22Rv1 (cell line): ENCODE results near the gene ARL15.

Experiments
- H3K27ac ChIP-seq: fragments of 450-650 bp; 2 replicates; pipeline ENCODE4 v1.5.1; 2017
- ZFX ChIP-seq: fragments of 450-650 bp; IDR thresholded peaks from 2 replicates; pipeline ENCODE4 v1.6.1; 2017; ENCODE audit warnings: antibody characterized with exemption, borderline replicate concordance
- TF ChIP-seq, protein P1 (sequence below): fragments of 450-650 bp; IDR thresholded peaks from 2 replicates; pipeline ENCODE4 v1.5.1; 2017; ENCODE audit warnings: mild to moderate bottlenecking

The ARL15 gene

DNA sequence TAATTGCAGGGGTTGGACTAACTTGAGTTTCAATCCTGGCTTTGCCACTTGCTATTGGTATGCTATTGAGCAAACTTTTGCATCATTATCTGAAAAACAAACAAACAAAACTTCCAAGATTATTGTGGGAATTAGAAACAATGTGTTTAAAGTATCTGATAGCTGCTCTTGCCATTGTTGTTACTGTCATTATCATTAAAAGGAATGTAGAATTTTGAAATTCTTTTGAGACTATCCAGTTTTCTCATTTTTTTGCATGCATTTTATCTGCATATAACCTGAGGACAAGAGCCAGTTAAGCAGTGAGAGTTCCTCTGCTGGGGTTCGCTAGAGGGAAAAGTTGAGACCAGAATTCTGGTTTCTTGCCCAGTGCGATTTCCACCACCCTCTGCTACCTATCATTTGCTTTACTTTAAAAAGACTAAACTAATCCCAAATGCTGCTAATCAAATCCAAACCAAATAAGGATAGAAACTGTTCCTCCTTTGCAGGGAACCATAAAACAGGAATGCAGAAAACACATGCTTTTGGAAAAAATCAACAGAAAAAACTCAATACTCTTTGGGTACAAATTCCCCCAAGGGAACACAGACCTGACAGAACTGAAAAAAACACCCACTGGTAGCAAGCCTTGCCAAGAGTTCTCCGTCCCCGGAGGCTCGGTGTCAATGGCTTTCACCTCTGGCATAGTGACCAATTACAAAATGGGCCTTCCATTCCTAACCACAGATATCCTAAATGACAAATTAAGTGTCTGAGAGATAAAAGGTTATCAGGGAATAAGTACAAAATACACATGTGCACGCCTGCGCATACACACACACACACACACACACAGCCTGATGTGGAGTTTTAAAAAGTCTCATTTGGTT, 373.7 kb downstream of the ARL15 start:
- no peak overlapping the region for H3K27ac ChIP-seq
- no peak for TF ChIP-seq ZFX
- TF ChIP-seq, protein P1, sequence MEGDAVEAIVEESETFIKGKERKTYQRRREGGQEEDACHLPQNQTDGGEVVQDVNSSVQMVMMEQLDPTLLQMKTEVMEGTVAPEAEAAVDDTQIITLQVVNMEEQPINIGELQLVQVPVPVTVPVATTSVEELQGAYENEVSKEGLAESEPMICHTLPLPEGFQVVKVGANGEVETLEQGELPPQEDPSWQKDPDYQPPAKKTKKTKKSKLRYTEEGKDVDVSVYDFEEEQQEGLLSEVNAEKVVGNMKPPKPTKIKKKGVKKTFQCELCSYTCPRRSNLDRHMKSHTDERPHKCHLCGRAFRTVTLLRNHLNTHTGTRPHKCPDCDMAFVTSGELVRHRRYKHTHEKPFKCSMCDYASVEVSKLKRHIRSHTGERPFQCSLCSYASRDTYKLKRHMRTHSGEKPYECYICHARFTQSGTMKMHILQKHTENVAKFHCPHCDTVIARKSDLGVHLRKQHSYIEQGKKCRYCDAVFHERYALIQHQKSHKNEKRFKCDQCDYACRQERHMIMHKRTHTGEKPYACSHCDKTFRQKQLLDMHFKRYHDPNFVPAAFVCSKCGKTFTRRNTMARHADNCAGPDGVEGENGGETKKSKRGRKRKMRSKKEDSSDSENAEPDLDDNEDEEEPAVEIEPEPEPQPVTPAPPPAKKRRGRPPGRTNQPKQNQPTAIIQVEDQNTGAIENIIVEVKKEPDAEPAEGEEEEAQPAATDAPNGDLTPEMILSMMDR = no peak

DNA sequence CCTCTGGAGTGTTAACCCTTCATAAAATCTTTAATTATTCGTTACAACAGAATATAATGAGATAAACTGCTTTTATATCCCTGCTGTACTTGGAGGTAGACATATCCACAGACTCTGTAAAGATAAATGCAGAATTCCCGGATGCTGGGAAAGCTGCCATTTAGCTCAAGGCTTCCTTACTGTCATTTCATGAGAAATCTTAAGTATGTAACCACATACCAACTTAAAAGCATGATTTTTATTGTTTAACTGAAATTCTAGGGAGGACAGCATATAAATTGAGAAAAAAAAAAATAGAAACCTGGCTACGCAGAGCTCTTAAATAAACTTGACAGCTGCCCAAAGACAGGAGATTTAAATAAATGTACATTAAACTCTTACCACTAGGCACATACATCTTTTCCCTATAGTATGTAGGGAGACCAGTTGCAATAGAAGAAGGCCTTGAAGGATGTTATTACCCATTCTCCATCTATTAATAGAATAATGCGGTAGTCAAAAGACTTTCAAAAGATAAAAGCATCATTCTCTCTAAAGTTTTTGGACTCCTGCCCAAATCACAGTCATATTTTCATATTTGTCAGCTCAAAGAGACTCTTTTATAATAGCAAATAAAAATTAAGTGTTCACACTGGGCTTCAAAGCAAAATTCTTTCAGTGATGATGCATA, 376.1 kb downstream of the ARL15 start:
- H3K27ac ChIP-seq = no peak overlapping the region
- TF ChIP-seq, protein P1 = no peak
- no peak for TF ChIP-seq ZFX

DNA sequence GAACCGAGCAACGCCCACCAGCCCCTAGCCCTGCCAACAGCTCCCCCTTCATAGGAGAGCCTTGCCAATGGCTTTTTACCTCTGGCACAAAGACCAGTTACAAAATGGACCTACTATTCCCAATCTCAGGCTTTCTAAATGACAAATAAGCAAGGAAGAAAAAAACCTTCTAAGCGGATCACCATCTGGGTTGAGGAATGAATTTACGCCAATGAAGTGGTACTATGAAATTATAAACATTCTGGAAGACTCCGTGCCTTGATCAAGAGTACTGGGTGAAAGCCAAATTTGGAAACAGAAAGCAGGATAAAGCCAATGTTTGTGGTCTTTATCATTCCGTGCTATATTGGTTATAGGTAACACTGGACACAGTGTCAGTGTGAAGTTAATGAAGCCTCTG, 378.0 kb downstream of the ARL15 start:
- H3K27ac ChIP-seq = no peak overlapping the region
- TF ChIP-seq, protein P1 = no peak
- no peak for TF ChIP-seq ZFX

DNA sequence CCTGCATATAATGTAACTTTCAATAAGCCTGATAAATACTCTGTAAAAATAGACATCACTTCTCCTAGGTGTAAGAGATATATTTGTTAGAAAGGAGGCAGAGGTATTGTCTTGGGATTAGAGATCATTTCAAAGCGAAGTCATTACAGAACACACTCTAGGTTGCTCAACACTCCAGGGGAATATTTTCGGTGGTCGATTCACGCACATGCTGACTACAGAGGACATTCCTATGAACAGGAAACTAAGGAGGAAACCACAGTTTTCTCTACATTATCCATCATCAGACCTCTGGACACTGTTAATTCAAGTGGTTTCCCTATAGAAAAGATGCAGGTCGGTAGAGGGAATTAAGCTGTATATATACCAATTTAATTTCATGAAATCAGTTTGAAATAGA, 379.9 kb downstream of the ARL15 start:
- no peak for TF ChIP-seq ZFX
- TF ChIP-seq, protein P1 = no peak
- H3K27ac ChIP-seq = no peak overlapping the region

DNA sequence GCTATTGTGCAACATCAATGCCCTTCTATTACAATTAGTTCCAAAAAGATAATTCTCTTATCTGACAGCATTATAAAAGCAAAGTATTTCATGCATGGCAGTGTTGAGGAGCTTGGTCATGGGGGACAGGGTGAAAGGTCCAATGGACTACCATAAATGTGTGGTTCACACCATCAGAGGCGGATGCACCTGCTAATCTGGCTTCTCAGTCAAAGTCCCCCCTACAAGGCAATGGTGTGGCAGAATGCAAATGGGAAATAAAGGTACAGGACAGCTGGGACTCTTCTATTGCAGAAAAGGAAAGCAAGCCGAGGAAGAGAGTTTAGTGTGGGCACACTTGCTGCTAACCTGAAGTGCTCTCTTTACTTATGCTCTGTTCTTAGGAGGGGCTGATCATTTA, 380.8 kb downstream of the ARL15 start:
- TF ChIP-seq ZFX = no peak
- TF ChIP-seq, protein P1 = no peak
- no peak overlapping the region for H3K27ac ChIP-seq

DNA sequence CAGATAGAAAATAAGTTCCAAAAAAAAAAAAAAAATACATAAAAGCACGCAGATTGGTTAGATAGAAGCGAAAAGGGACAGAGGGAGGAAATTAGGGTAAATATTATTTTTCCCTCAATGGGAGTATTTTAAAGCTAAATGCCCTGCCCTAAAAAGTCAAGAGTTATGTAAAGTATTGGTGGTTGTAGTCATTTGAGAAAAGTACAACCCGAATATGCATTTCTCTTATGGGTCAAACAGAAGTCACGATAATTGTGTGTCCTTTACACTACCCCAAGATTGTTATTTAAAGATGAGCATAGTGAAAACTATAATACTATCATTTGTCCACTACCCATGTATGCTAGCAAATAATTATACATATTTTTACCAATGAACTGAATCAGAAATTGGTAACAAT, 381.2 kb downstream of the ARL15 start:
- H3K27ac ChIP-seq = no peak overlapping the region

More for the DNA sequence above, 381.2 kb downstream of the ARL15 start:
- no peak for TF ChIP-seq ZFX
- TF ChIP-seq, protein P1 = no peak
